Activated naive CD4-positive, alpha-beta T cell treated with anti-CD3 and anti-CD28 coated beads, Interleukin-2, amount 50 U/mL, for 16 hours (primary cell): Measurements from ENCODE around the gene OPCML.

Experiments used
- DNase-seq: peaks from one replicate; pipeline ENCODE4 v3.0.0-alpha.2; 2020

OPCML gene

DNA sequence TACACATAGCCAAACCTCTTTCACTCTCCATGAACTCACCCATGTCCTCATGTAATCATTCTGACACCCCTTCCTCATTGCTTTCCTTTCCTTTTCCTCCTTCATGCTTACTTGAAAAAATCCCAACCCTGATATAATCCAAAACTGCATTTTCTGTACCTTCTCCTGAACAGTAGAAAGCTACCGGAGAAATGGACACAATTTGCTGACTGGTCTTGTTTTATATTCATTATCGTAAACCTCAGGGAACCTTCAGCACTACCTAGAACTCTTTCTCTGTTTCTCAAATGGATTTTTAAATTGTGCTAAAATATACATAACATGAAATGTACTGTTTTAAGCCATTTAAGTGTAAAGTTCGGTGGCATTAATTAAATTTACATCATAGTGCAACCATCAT lies 1165.0 kb downstream of the OPCML start:
- no peak for DNase-seq

DNA sequence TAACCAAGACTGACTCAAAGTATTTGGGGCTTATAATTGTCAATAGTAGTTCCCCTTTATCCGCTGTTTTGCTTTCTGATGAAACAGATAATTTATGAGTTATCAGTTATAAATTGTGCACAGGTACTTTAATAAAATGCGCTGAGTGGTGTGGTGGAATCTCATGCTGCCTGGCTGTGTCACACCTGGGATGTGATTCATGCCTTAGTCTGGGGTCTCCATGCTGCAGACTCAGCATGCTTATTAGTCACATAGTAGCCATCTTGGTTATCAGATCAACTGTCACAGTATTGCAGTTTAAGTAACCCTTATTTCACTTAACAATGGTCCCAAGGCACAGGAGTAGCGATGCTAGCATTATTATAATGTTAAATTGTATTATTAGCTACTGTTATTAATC lies 1166.7 kb downstream of the OPCML start:
- no peak for DNase-seq
